Suprapubic skin (tissue), 4 donors: ENCODE measurements around the gene CNTN4. TPM values are rescaled to one million over a fixed set of nuclear protein-coding genes. Genes with fewer than 3 reads are reported as not detected.

ENCODE experiments used
- DNase-seq, 2 donors: peaks; one replicate each; pipeline ENCODE4 v3.0.0-alpha.2; 2019; ENCODE audit warnings: low spot score in 2 of 2
- H3K27ac ChIP-seq: fragments of 200-600 bp; sonication (generic); one replicate; pipeline ENCODE4 v1.5.1; 2019
- H3K27me3 ChIP-seq: fragments of 200-600 bp; sonication (generic); one replicate; pipeline ENCODE4 v1.5.1; 2019
- H3K36me3 ChIP-seq: fragments of 200-600 bp; sonication (generic); one replicate; pipeline ENCODE4 v1.5.1; 2019
- H3K4me1 ChIP-seq: fragments of 200-600 bp; sonication (generic); one replicate; pipeline ENCODE4 v1.5.1; 2019
- H3K4me3 ChIP-seq: fragments of 200-600 bp; sonication (generic); one replicate; pipeline ENCODE4 v1.5.1; 2019; ENCODE audit warnings: mild to moderate bottlenecking
- H3K9me3 ChIP-seq: fragments of 200-600 bp; sonication (generic); one replicate; pipeline ENCODE4 v1.5.1; 2019
- CTCF ChIP-seq, 2 donors: fragments of 200-600 bp in 1 of 2; fragments of 450-650 bp in 1 of 2; sonication (generic) in 1 of 2; IDR thresholded peaks; one replicate each; pipeline ENCODE4 v1.5.1; 2016 to 2019; ENCODE audit warnings: antibody characterized with exemption in 2 of 2, mild to moderate bottlenecking in 1 of 2, moderate library complexity in 1 of 2
- EP300 ChIP-seq: sonication (generic); formaldehyde crosslinking; IDR thresholded peaks from one replicate; pipeline ENCODE4 v1.6.1; 2017; ENCODE audit warnings: antibody characterized with exemption
- POLR2A ChIP-seq, 2 donors: fragments of 450-650 bp; IDR thresholded peaks; one replicate each; pipeline ENCODE4 v1.6.1; 2017; ENCODE audit warnings: antibody characterized with exemption in 2 of 2, mild to moderate bottlenecking in 2 of 2, moderate library complexity in 2 of 2
- POLR2AphosphoS5 ChIP-seq, 3 donors: sonication (generic); formaldehyde crosslinking; IDR thresholded peaks; one replicate each; pipeline ENCODE4 v1.6.1; 2017; ENCODE audit warnings: antibody characterized with exemption in 3 of 3
- WGBS: methylation state at CpG from one replicate; pipeline ENCODE4 v1.1.5; 2018; 5-methylcytosine and 5-hydroxymethylcytosine counted together
- total RNA-seq, 4 donors: library from RNA; depleted of rRNA; stranded (reverse); fragments of >200 nt; gene quantifications; one replicate each; pipeline ENCODE4 v1.1.0, GENCODE V29; 2016

Gene CNTN4
- total RNA-seq, 4 donors from 2014 or later, result 0.60 to 8.1 (median 7.5) TPM

- WGBS, result 48% methylated on average over 3 of the region's 3 CpGs
- no peak overlapping the region for H3K4me3 ChIP-seq
- TF ChIP-seq CTCF (IDR thresholded peaks at IDR 0.05) (no peak), POLR2AphosphoS5 (IDR thresholded peaks at IDR 0.05) (no peak), POLR2A (IDR thresholded peaks at IDR 0.05) (no peak)
These were observed 322.3 kb downstream of the CNTN4 start for GRCh38 chr3:2420919-2421318.

DNA sequence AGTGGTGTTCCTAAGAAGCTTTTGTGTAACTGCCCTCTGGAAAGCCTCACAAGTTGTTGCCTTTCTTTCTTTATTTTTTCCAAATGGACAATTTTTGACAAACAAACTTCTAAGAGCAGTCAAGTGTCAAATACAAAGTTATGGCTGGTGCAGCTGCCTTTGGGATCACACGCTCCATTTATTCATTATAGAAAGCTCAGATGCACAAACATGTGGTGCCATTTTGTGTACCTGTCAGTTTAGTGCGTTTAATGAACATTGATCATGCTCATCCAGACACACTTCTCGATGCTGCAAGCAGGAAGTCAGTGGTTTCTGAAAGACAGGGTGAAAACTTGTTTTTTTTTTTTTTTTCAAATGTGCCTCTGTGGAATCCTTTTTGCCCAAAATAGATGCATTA, 324.5 kb downstream of the CNTN4 start:
- Histone ChIP-seq H3K36me3 (no peaks in the 10 kb centered on the region), H3K9me3 (no peaks in the 10 kb centered on the region), H3K4me1 (no peaks in the 10 kb centered on the region), H3K27ac (no peak overlapping the region), H3K27me3 (no peaks in the 10 kb centered on the region), H3K4me3 (no peak overlapping the region)
- DNase-seq, result no peak
- TF ChIP-seq EP300, result no peak
- TF ChIP-seq CTCF (IDR thresholded peaks at IDR 0.05), result no peak
- no peak for TF ChIP-seq POLR2A (IDR thresholded peaks at IDR 0.05)
- no peak for TF ChIP-seq POLR2AphosphoS5 (IDR thresholded peaks at IDR 0.05)
- 82% methylated on average over 3 of the region's 3 CpGs for WGBS

More at GRCh38 chr3:2420919-2421318, 322.3 kb downstream of the CNTN4 start:
- H3K27me3 ChIP-seq, result no peaks in the 10 kb centered on the region
- no peaks in the 10 kb centered on the region for H3K36me3 ChIP-seq
- no peak overlapping the region for H3K27ac ChIP-seq
- no peak for DNase-seq
- H3K9me3 ChIP-seq, result no peaks in the 10 kb centered on the region
- H3K4me1 ChIP-seq, result no peaks in the 10 kb centered on the region

DNA sequence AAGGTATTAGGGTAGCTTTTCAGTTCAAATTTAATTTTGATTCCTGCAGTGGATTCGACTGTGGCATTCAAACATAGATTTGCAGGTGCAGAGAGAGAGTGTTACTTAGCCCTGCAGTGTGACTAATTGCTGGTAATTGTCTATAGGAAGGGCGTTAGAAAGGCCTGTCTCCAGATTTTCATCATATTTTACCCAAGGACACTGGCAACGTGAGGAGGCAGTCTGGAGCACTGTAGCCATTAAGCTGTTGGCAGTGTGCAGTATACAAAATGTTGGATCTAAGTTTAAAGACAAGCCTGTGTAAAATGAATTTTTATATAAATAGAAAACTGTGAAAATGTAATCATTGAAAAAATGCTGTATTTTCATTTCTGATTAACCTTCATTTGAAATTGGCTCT, 342.9 kb downstream of the CNTN4 start:
- H3K27ac ChIP-seq, result no peak overlapping the region
- no peak overlapping the region for H3K4me3 ChIP-seq
- WGBS, result 60% methylated on average over 3 of the region's 3 CpGs
- DNase-seq, result no peak
- no peaks in the 10 kb centered on the region for H3K36me3 ChIP-seq
- H3K27me3 ChIP-seq, result no peaks in the 10 kb centered on the region
- H3K4me1 ChIP-seq, result no peaks in the 10 kb centered on the region
- TF ChIP-seq EP300, result no peak
- TF ChIP-seq POLR2AphosphoS5 (IDR thresholded peaks at IDR 0.05), result no peak
- no peak for TF ChIP-seq CTCF (IDR thresholded peaks at IDR 0.05)
- TF ChIP-seq POLR2A (IDR thresholded peaks at IDR 0.05), result no peak
- no peaks in the 10 kb centered on the region for H3K9me3 ChIP-seq

GRCh38 chr3:2446146-2446545, 347.5 kb downstream of the CNTN4 start:
- DNase-seq, result no peak
- no peaks in the 10 kb centered on the region for H3K9me3 ChIP-seq
- 61% methylated on average over 3 of the region's 3 CpGs for WGBS
- no peak overlapping the region for H3K27ac ChIP-seq
- no peak for TF ChIP-seq POLR2A (IDR thresholded peaks at IDR 0.05)
- no peak for TF ChIP-seq EP300
- no peak for TF ChIP-seq CTCF (IDR thresholded peaks at IDR 0.05)
- H3K4me3 ChIP-seq, result no peak overlapping the region
- no peaks in the 10 kb centered on the region for H3K27me3 ChIP-seq
- no peaks in the 10 kb centered on the region for H3K36me3 ChIP-seq
- no peaks in the 10 kb centered on the region for H3K4me1 ChIP-seq

DNA sequence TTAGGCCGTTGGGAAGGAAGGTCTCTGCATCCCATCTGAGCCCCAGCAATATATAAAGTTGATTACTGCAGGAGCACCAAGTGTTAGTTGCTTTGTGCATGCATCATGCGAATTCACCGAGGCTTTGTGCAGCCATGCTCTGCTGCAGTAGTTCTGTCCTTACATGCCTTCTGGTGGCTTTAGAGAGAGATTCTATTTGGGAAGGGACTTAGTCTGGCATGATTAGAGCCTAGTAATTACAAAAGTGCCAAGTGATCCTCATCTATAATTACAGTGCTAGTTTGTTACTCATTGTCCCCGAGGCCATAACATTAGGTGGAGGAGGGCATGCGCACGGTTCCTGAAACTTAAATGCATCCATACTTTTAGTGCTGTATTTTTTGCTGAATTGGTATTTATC, 353.6 kb downstream of the CNTN4 start:
- TF ChIP-seq EP300 (no peak), POLR2A (IDR thresholded peaks at IDR 0.05) (no peak), POLR2AphosphoS5 (IDR thresholded peaks at IDR 0.05) (no peak), CTCF (IDR thresholded peaks at IDR 0.05) (no peak)
- H3K36me3 ChIP-seq, result no peaks in the 10 kb centered on the region
- no peak for DNase-seq
- H3K27me3 ChIP-seq, result no peaks in the 10 kb centered on the region
- peaks cover 7% of the 10 kb centered on the region for H3K4me1 ChIP-seq
- H3K27ac ChIP-seq, result no peak overlapping the region
- H3K9me3 ChIP-seq, result no peaks in the 10 kb centered on the region
- H3K4me3 ChIP-seq, result no peak overlapping the region
- 28% methylated on average over 6 of the region's 6 CpGs for WGBS
